ENCODE results near the gene RTP1. TPM values are rescaled to one million over a fixed set of nuclear protein-coding genes. Genes with fewer than 3 reads are reported as not detected.

The RTP1 gene, protein sequence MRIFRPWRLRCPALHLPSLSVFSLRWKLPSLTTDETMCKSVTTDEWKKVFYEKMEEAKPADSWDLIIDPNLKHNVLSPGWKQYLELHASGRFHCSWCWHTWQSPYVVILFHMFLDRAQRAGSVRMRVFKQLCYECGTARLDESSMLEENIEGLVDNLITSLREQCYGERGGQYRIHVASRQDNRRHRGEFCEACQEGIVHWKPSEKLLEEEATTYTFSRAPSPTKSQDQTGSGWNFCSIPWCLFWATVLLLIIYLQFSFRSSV
- polyA plus RNA-seq (2012; rRNA removed) = not detected in 2 replicates
- not detected in 2 replicates for polyA plus RNA-seq (2012; cell fraction: cytosol; rRNA removed)
- not detected in 2 replicates for polyA plus RNA-seq (2012; cell fraction: nucleus; rRNA removed)

- POLR2A ChIA-PET = no interaction called here
- no peaks in the 10 kb centered on the region for H3K36me3 ChIP-seq (replicated peaks in 1 of 2; ENCODE audit: control insufficient read depth in 1 of 2, insufficient read depth in 2 of 2, low read length in 1 of 2)
- CTCF ChIA-PET = no interaction called here
These were observed at the start of gene RTP1 for GRCh38 chr3:187197335-187197649. Gene RTP1, plus strand, starts transcription at chr3:187197486. Its CDS starts 30 bp downstream, at chr3:187197516.

DNA sequence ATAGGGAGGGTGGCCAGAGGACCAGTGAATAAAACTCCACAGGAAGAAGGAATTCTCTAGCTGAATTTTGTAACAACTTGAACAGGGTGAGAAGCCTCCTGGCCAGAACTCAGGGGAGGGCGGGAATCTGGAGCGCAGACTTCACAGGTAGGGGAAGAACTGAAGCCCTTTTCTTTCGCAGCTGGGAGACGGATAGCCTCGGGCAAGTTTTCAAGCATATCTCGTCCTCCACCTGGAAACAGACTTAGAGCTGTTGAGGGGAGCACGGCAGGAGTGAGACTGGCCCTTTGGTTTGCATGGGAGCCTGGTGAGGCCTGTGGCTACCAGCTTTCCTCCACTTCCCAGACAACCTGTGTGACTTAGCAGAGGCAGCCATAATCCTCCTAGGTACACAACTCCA, 47.1 kb upstream of the RTP1 start:
- peaks cover 5% of the 10 kb centered on the region; the same call in 1 of the 2 replicates for H3K27me3 ChIP-seq (ENCODE audit: insufficient read depth)
- H3K9me2 ChIP-seq = no peaks in the 10 kb centered on the region
- ChIA-PET POLR2A (interaction anchor here (1.0 kb wide), 1 partner anchor 11 kb away, joined by 4 read pairs; the partner anchor contains the start of gene RPL39L), CTCF (interaction anchor here (1.1 to 3.6 kb wide), 7 partner anchors 10 to 328 kb away, joined by 3 to 28 read pairs (median 10); partner anchors contain the start of gene RPL39L)
- no peaks in the 10 kb centered on the region for H3F3A ChIP-seq (replicated peaks; ENCODE audit: insufficient read depth)
- H2AFZ ChIP-seq (ENCODE audit: low read depth) = no peak overlapping the region
- H3K27ac ChIP-seq (ENCODE audit: low read depth in 2 of 2, low read length in 1 of 2) = no peak overlapping the region
- H3K36me3 ChIP-seq (replicated peaks in 1 of 2; ENCODE audit: control insufficient read depth in 1 of 2, insufficient read depth in 2 of 2, low read length in 1 of 2) = no peaks in the 10 kb centered on the region
- no peaks in the 10 kb centered on the region for H3K79me2 ChIP-seq (ENCODE audit: insufficient read depth)
- H3K9ac ChIP-seq = no peak overlapping the region
- DNase-seq = no peak
- H3K9me3 ChIP-seq = no peaks in the 10 kb centered on the region
- H3K4me2 ChIP-seq = no peak overlapping the region
- no peaks in the 10 kb centered on the region for H3K4me1 ChIP-seq (ENCODE audit: control insufficient read depth in 1 of 2, insufficient read depth in 2 of 2, low read depth in 1 of 2, low read length in 1 of 2)
- no peak for TF ChIP-seq POLR2AphosphoS5 (IDR thresholded peaks at IDR 0.05; ENCODE audit: low read depth, low read length)
- no peak for TF ChIP-seq EZH2phosphoT487 (IDR thresholded peaks at IDR 0.05; ENCODE audit: borderline replicate concordance, low read depth)
- TF ChIP-seq REST (IDR thresholded peaks at IDR 0.05; ENCODE audit: low read depth, low read length) = no peak
- no peak for TF ChIP-seq MXI1 (IDR thresholded peaks at IDR 0.05; ENCODE audit: low read depth, low read length)
- no peak for TF ChIP-seq RAD21 (IDR thresholded peaks at IDR 0.05; ENCODE audit: low read length)
- TF ChIP-seq PBX3 (IDR thresholded peaks at IDR 0.05) = no peak
- no peak for TF ChIP-seq TAF1 (IDR thresholded peaks at IDR 0.05; ENCODE audit: borderline replicate concordance, low read depth, low read length)
- TF ChIP-seq TCF12 (IDR thresholded peaks at IDR 0.05) = no peak
- TF ChIP-seq, protein P1, sequence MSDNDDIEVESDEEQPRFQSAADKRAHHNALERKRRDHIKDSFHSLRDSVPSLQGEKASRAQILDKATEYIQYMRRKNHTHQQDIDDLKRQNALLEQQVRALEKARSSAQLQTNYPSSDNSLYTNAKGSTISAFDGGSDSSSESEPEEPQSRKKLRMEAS (IDR thresholded peaks at IDR 0.05; ENCODE audit: low read depth) = no peak
- no peak for TF ChIP-seq TEAD4 (IDR thresholded peaks at IDR 0.05; ENCODE audit: borderline replicate concordance, insufficient read depth)
- TF ChIP-seq SIN3A (IDR thresholded peaks at IDR 0.05; ENCODE audit: borderline replicate concordance, low read depth, low read length) = no peak
- TF ChIP-seq FOXJ3 (CRISPR knock-in tag; IDR thresholded peaks at IDR 0.05) = no peak
- no peak for TF ChIP-seq RXRA (IDR thresholded peaks at IDR 0.05; ENCODE audit: borderline replicate concordance, low read depth)
- no peak for TF ChIP-seq JUND (IDR thresholded peaks at IDR 0.05)
- TF ChIP-seq FOSL2 (IDR thresholded peaks at IDR 0.05; ENCODE audit: borderline replicate concordance, low read depth) = no peak
- H3K4me3 ChIP-seq (ENCODE audit: low read depth in 2 of 2, low read length in 1 of 2) = no peak overlapping the region
- H4K20me1 ChIP-seq (ENCODE audit: insufficient read depth) = no peaks in the 10 kb centered on the region
- 74% methylated on average over 7 of the region's 7 CpGs for WGBS (ENCODE audit: low lambda C conversion rate)

More at GRCh38 chr3:187197335-187197649, at the start of gene RTP1:
- no peak within 1 kb of the TSS for H2AFZ ChIP-seq (ENCODE audit: low read depth)
- H3K79me2 ChIP-seq (ENCODE audit: insufficient read depth) = no peaks in the 10 kb centered on the region
- H3K9ac ChIP-seq = no peak within 1 kb of the TSS
- WGBS (ENCODE audit: low lambda C conversion rate) = 28% methylated on average over 8 of the region's 8 CpGs
- no peaks in the 10 kb centered on the region for H4K20me1 ChIP-seq (ENCODE audit: insufficient read depth)
- no peaks in the 10 kb centered on the region for H3K9me2 ChIP-seq
- H3K4me2 ChIP-seq = no peak within 1 kb of the TSS
- no peaks in the 10 kb centered on the region for H3F3A ChIP-seq (replicated peaks; ENCODE audit: insufficient read depth)
- H3K9me3 ChIP-seq = no peaks in the 10 kb centered on the region
- no peaks in the 10 kb centered on the region for H3K4me1 ChIP-seq (ENCODE audit: control insufficient read depth in 1 of 2, insufficient read depth in 2 of 2, low read depth in 1 of 2, low read length in 1 of 2)
- no peak for TF ChIP-seq TAF1 (IDR thresholded peaks at IDR 0.05; ENCODE audit: borderline replicate concordance, low read depth, low read length)
- no peak for TF ChIP-seq MXI1 (IDR thresholded peaks at IDR 0.05; ENCODE audit: low read depth, low read length)
- peaks cover 37% of the 10 kb centered on the region; the same call in 1 of the 2 replicates for H3K27me3 ChIP-seq (ENCODE audit: insufficient read depth)
- H3K27ac ChIP-seq (ENCODE audit: low read depth in 2 of 2, low read length in 1 of 2) = no peak within 1 kb of the TSS
- H3K4me3 ChIP-seq (ENCODE audit: low read depth in 2 of 2, low read length in 1 of 2) = no peak within 1 kb of the TSS
- DNase-seq = peak; percentile 25
